Uterus (tissue), 4 donors: ENCODE measurements around the gene SHPK. TPM values are rescaled to one million over a fixed set of nuclear protein-coding genes. Genes with fewer than 3 reads are reported as not detected.
"Not testable (repeated sequence)": the region's sequence is repeated elsewhere in the genome, so short reads cannot be mapped to it uniquely, and the experiment has no call there.

Experiments
- DNase-seq, 2 donors: peaks; one replicate each; pipeline ENCODE4 v3.0.0-alpha.2; 2019 to 2020
- H3K27ac ChIP-seq, 2 donors: fragments of 200-600 bp; sonication (generic); 1 replicate in 1 of 2; 2 replicates in 1 of 2; pipeline ENCODE4 v1.5.1; 2016 to 2018
- H3K27me3 ChIP-seq, 2 donors: fragments of 200-600 bp; sonication (generic); one replicate each; pipeline ENCODE4 v1.5.1; 2018 to 2019; ENCODE audit warnings: control low read depth in 1 of 2
- H3K36me3 ChIP-seq, 2 donors: fragments of 200-600 bp; sonication (generic); one replicate each; pipeline ENCODE4 v1.5.1; 2019; ENCODE audit warnings: control low read depth in 1 of 2
- H3K4me1 ChIP-seq, 2 donors: fragments of 200-600 bp; sonication (generic); one replicate each; pipeline ENCODE4 v1.5.1; 2018 to 2019; ENCODE audit warnings: control low read depth in 1 of 2
- H3K4me3 ChIP-seq, 2 donors: fragments of 200-600 bp; sonication (generic); 1 replicate in 1 of 2; 2 replicates in 1 of 2; pipeline ENCODE4 v1.5.1; 2018 to 2019; ENCODE audit warnings: mild to moderate bottlenecking in 1 of 2
- H3K9me3 ChIP-seq, 2 donors: fragments of 200-600 bp; sonication (generic); one replicate each; pipeline ENCODE4 v1.5.1; 2019; ENCODE audit warnings: control low read depth in 1 of 2
- POLR2A ChIP-seq, 2 donors: fragments of 450-650 bp; IDR thresholded peaks; one replicate each; pipeline ENCODE4 v1.6.1; 2016; ENCODE audit warnings: antibody characterized with exemption in 2 of 2, mild to moderate bottlenecking in 1 of 2, moderate library complexity in 1 of 2
- intact Hi-C: fragments of 100-400 bp; cut with DNase I; formaldehyde crosslinking; loops from one replicate; pipeline ENCODE4 v1.15.1; 2023; ENCODE audit warnings: low total_unique reads
- total RNA-seq, 4 donors: library from RNA; depleted of rRNA in 3 of 4; stranded (reverse); fragments of >200 nt in 3 of 4; gene quantifications; one replicate each; pipeline versions ENCODE4 v1.1.0 to v1.2.4, GENCODE V29; 2014 to 2023
- TF ChIP-seq, protein P1 (sequence below), 4 experiments: fragments of 200-600 bp in 2 of 4; fragments of 450-650 bp in 2 of 4; sonication (generic) in 2 of 4; IDR thresholded peaks; one replicate each; pipeline ENCODE4 v1.5.1; 2016 to 2019; ENCODE audit warnings: antibody characterized with exemption in 4 of 4, mild to moderate bottlenecking in 2 of 4, moderate library complexity in 1 of 4
- donor health status: DM: yes; HTN: yes; CAD: no.

SHPK gene
- total RNA-seq, 4 donors from 2014 or later, result 0.26 to 24.4 (median 8.3) TPM

DNA sequence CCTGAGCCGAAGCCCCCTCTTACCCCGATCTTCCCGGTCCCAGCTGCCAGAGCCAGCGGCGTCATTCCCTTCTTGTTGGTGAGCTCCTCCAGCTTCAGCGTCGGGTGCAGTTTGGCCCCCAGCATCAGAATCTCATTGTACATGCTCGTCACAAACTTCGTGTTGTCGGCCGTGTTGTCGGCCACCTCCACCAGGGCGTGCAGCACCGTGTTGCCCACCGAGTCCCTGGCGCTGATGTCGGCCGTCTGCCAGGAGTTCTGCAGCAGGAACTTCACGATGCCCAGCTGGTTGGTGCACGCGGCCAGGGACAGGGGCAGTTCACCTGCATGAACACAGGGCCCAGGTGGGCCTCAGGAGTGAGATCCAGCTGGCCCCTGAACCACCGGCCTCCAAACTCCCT, 46.3 kb downstream of the SHPK start:
- no peaks in the 10 kb centered on the region for H3K9me3 ChIP-seq
- H3K27ac ChIP-seq, result no peak overlapping the region
- no peaks in the 10 kb centered on the region for H3K36me3 ChIP-seq
- intact Hi-C loops, result no loop called here
- no peak overlapping the region for H3K4me3 ChIP-seq
- no peaks in the 10 kb centered on the region for H3K27me3 ChIP-seq
- no peak for DNase-seq
- H3K4me1 ChIP-seq, result no peaks in the 10 kb centered on the region
- TF ChIP-seq POLR2A (IDR thresholded peaks at IDR 0.05), result no peak
- TF ChIP-seq, protein P1, sequence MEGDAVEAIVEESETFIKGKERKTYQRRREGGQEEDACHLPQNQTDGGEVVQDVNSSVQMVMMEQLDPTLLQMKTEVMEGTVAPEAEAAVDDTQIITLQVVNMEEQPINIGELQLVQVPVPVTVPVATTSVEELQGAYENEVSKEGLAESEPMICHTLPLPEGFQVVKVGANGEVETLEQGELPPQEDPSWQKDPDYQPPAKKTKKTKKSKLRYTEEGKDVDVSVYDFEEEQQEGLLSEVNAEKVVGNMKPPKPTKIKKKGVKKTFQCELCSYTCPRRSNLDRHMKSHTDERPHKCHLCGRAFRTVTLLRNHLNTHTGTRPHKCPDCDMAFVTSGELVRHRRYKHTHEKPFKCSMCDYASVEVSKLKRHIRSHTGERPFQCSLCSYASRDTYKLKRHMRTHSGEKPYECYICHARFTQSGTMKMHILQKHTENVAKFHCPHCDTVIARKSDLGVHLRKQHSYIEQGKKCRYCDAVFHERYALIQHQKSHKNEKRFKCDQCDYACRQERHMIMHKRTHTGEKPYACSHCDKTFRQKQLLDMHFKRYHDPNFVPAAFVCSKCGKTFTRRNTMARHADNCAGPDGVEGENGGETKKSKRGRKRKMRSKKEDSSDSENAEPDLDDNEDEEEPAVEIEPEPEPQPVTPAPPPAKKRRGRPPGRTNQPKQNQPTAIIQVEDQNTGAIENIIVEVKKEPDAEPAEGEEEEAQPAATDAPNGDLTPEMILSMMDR (IDR thresholded peaks at IDR 0.05), result no peak

DNA sequence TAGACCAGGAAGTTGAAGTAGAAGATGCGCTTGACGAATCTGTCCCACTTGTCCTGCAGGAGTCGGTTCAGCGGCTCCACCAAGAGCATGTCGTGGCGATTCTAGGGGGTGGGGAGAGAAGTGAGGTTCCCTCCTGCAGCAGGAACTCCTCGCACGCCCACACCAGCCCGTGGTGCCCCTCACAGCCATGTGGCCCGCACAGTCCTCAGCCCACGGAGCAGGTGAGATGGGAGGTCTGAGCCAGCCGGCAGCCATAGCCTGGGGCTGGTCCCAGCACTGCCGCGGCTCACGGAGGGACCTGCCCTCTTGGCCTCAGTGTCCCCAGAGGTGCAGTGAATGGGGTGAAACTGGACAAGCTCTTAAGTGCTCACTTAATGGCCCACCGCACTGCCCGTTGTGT, 50.2 kb downstream of the SHPK start:
- TF ChIP-seq POLR2A (IDR thresholded peaks at IDR 0.05), result no peak
- TF ChIP-seq, protein P1 (IDR thresholded peaks at IDR 0.05), result no peak
- H3K9me3 ChIP-seq, result no peaks in the 10 kb centered on the region
- DNase-seq, result no peak
- no peaks in the 10 kb centered on the region for H3K27me3 ChIP-seq
- no peak overlapping the region for H3K4me3 ChIP-seq
- intact Hi-C loops, result no loop called here
- H3K4me1 ChIP-seq, result no peaks in the 10 kb centered on the region
- H3K27ac ChIP-seq, result no peak overlapping the region
- H3K36me3 ChIP-seq, result no peaks in the 10 kb centered on the region

DNA sequence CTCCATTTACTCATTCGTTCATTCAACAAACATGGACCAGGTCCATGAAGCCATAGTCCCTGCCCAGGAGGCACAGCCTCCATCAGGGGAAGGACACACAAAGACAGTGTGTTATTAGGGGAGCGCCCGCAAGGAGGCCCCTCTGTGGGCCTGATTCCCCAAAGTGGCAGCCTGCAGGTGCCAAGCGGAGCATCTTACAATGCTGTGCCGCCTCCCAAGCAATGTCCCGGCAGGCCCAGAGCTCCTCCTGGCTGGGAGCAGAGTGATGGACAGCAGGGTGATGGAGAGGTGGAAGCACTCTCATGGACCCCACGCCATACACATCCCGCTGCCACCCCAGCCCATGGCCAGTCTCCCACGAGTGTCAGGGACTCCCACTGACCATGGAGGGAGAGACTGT, 52.6 kb downstream of the SHPK start:
- DNase-seq, result no peak
- Histone ChIP-seq H3K27me3 (no peaks in the 10 kb centered on the region), H3K27ac (no peak overlapping the region), H3K4me3 (no peak overlapping the region), H3K36me3 (no peaks in the 10 kb centered on the region), H3K9me3 (no peaks in the 10 kb centered on the region), H3K4me1 (no peaks in the 10 kb centered on the region)
- intact Hi-C loops, result no loop called here
- TF ChIP-seq, protein P1 (IDR thresholded peaks at IDR 0.05), result no peak
- no peak for TF ChIP-seq POLR2A (IDR thresholded peaks at IDR 0.05)

DNA sequence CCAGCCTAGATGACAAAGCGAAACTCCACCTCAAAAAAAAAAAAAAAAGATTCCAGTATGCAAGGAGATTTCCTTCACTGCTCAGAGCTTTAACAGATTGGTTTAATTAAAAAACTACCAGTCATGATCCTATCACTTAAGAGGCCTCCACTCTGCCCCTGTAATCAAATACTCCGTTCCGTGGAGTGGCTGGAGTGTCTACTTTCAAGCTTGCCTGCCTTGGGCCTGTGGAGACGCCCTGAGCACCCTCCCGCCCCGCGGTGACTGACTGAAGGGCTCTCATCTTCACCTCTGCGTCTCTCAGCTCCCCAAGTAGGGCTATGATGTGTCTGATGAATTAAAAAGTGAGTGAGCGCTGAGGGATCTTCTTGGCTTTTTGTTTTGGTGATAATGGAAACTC, 53.1 kb downstream of the SHPK start:
- intact Hi-C loops, result no loop called here
- no peaks in the 10 kb centered on the region for H3K4me1 ChIP-seq
- no peak overlapping the region for H3K27ac ChIP-seq
- TF ChIP-seq, protein P1 (IDR thresholded peaks at IDR 0.05), result no peak
- no peak for TF ChIP-seq POLR2A (IDR thresholded peaks at IDR 0.05)
- no peaks in the 10 kb centered on the region for H3K27me3 ChIP-seq
- no peaks in the 10 kb centered on the region for H3K9me3 ChIP-seq
- no peaks in the 10 kb centered on the region for H3K36me3 ChIP-seq
- no peak overlapping the region for H3K4me3 ChIP-seq
- DNase-seq, result no peak

DNA sequence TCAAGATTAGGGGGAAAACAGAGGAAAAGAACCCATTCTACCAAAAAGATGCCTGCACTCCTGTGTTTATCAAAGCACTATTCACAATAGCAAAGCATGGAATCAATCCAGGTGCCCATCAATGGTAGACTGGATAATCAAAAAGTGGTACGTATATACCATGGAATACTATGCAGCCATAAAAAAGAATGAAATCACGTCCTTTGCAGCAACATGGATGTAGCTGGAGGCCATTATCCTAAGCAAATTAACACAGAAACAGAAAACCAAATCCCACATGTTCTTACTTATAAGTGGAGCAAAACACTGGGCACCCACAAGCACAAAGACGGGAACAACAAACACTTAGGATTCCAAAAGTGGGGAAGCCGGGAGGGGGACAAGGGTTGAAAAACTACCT, 57.4 kb downstream of the SHPK start:
- H3K36me3 ChIP-seq, H3K27ac ChIP-seq, H3K4me3 ChIP-seq, DNase-seq, H3K27me3 ChIP-seq, intact Hi-C loops, H3K4me1 ChIP-seq, H3K9me3 ChIP-seq: not testable (repeated sequence)

DNA sequence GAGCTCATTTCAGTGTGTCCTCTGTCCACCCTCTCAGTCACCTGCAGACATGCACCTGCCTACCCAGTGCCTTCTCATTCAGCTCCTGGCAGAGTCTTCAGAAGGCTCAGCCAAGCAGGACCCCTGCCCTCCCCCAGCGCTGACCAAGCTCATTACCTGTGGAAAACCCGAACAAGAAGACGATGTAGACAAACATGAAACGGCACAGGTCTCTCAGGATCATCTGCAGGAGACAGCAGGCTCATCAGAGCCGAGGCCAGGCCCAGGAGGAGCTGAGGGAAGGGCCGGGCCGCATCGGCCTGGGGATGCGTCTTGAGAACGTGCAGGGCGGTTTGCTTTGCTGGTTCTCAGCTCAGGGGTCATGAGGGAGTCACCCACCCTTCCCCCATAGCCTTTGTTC, 59.1 kb downstream of the SHPK start:
- Histone ChIP-seq H3K27me3 (no peaks in the 10 kb centered on the region), H3K27ac (no peak overlapping the region), H3K4me1 (no peaks in the 10 kb centered on the region), H3K4me3 (no peak overlapping the region), H3K9me3 (no peaks in the 10 kb centered on the region), H3K36me3 (no peaks in the 10 kb centered on the region)
- intact Hi-C loops, result no loop called here
- TF ChIP-seq, protein P1 (IDR thresholded peaks at IDR 0.05), result no peak
- no peak for TF ChIP-seq POLR2A (IDR thresholded peaks at IDR 0.05)
- no peak for DNase-seq
